Liver (tissue), 9 donors: ENCODE data around the gene PAXIP1. TPM values are rescaled to one million over a fixed set of nuclear protein-coding genes. Genes with fewer than 3 reads are reported as not detected.

Experiments used
- DNase-seq: peaks from one replicate; pipeline ENCODE4 v3.0.0-alpha.2; 2017; ENCODE audit warnings: low spot score
- H3K27ac ChIP-seq, 2 donors: one replicate each; pipeline ENCODE4 v1.7.0; 2013; ENCODE audit warnings: inconsistent platforms in 2 of 2, low read length in 2 of 2, control low read depth in 1 of 2, low read depth in 1 of 2, mild to moderate bottlenecking in 1 of 2
- H3K27me3 ChIP-seq, 4 donors: one replicate each; pipeline versions ENCODE4 v1.6.1 to v1.7.0; 2013; ENCODE audit warnings: low read length in 3 of 4, inconsistent platforms in 1 of 4, mild to moderate bottlenecking in 1 of 4, moderate library complexity in 1 of 4; ENCODE audit not compliant: control insufficient read depth in 4 of 4, insufficient read depth in 4 of 4
- H3K36me3 ChIP-seq, 4 donors: one replicate each; pipeline versions ENCODE4 v1.6.1 to v1.7.0; 2013; ENCODE audit warnings: low read length in 3 of 4, mild to moderate bottlenecking in 3 of 4, low read depth in 1 of 4, moderate library complexity in 1 of 4; ENCODE audit not compliant: control insufficient read depth in 4 of 4, insufficient read depth in 3 of 4
- H3K4me1 ChIP-seq, 4 donors: one replicate each; pipeline versions ENCODE4 v1.6.1 to v1.7.0; 2013; ENCODE audit warnings: low read length in 3 of 4, mild to moderate bottlenecking in 3 of 4, moderate library complexity in 1 of 4; ENCODE audit not compliant: control insufficient read depth in 4 of 4, insufficient read depth in 4 of 4
- H3K4me3 ChIP-seq, 3 donors: one replicate each; pipeline versions ENCODE4 v1.6.1 to v1.7.0; 2013; ENCODE audit warnings: low read length in 3 of 3, control low read depth in 1 of 3, low read depth in 1 of 3, mild to moderate bottlenecking in 1 of 3
- H3K9ac ChIP-seq, 2 donors: one replicate each; pipeline ENCODE4 v1.7.0; 2013; ENCODE audit warnings: low read length in 2 of 2, mild to moderate bottlenecking in 2 of 2, moderate library complexity in 2 of 2, control low read depth in 1 of 2, low read depth in 1 of 2
- H3K9me3 ChIP-seq, 4 donors: one replicate each; pipeline versions ENCODE4 v1.6.1 to v1.7.0; 2013; ENCODE audit warnings: low read length in 3 of 4; ENCODE audit not compliant: control insufficient read depth in 4 of 4
- EGR1 ChIP-seq, 2 donors: IDR thresholded peaks; 2 replicates each; pipeline ENCODE4 v1.6.1; 2016 to 2018; ENCODE audit warnings: antibody characterized with exemption in 2 of 2, low read depth in 2 of 2
- FOXA1 ChIP-seq: IDR thresholded peaks from 2 replicates; pipeline ENCODE4 v1.6.1; 2016; ENCODE audit warnings: antibody characterized with exemption
- FOXA2 ChIP-seq: IDR thresholded peaks from 2 replicates; pipeline ENCODE4 v1.6.1; 2016; ENCODE audit warnings: antibody characterized with exemption
- GABPA ChIP-seq, 2 donors: IDR thresholded peaks in 1 of 2; conservative IDR thresholded peaks in 1 of 2; 2 replicates each; pipeline ENCODE4 v1.6.1; 2016; ENCODE audit warnings: antibody characterized with exemption in 2 of 2, mild to moderate bottlenecking in 1 of 2, moderate library complexity in 1 of 2
- HNF4A ChIP-seq, 2 donors: conservative IDR thresholded peaks; 2 replicates each; pipeline ENCODE4 v1.6.1; 2016; ENCODE audit warnings: antibody characterized with exemption in 2 of 2, mild to moderate bottlenecking in 2 of 2
- HNF4G ChIP-seq: IDR thresholded peaks from 2 replicates; pipeline ENCODE4 v1.6.1; 2016; ENCODE audit warnings: antibody characterized with exemption
- JUND ChIP-seq, 2 donors: IDR thresholded peaks; 2 replicates each; pipeline ENCODE4 v1.6.1; 2016; ENCODE audit warnings: antibody characterized with exemption in 2 of 2
- NR2F2 ChIP-seq: IDR thresholded peaks from 2 replicates; pipeline ENCODE4 v1.6.1; 2016; ENCODE audit warnings: antibody characterized with exemption
- RAD21 ChIP-seq, 2 donors: IDR thresholded peaks; 2 replicates each; pipeline ENCODE4 v1.6.1; 2016; ENCODE audit warnings: antibody characterized with exemption in 2 of 2, mild to moderate bottlenecking in 2 of 2
- RXRA ChIP-seq, 2 donors: IDR thresholded peaks; 2 replicates each; pipeline ENCODE4 v1.6.1; 2017 to 2018; ENCODE audit warnings: antibody characterized with exemption in 2 of 2, mild to moderate bottlenecking in 1 of 2
- TAF1 ChIP-seq: conservative IDR thresholded peaks from 2 replicates; pipeline ENCODE4 v1.6.1; 2016; ENCODE audit warnings: antibody characterized with exemption, mild to moderate bottlenecking
- YY1 ChIP-seq: IDR thresholded peaks from 2 replicates; pipeline ENCODE4 v1.6.1; 2016; ENCODE audit warnings: antibody characterized with exemption, mild to moderate bottlenecking
- WGBS: extraction: QIAGEN DNeasy Blood & Tissue Kit; methylation state at CpG from one replicate; pipeline ENCODE4 v1.1.7; 2013; 5-methylcytosine and 5-hydroxymethylcytosine counted together
- polyA plus RNA-seq, 2 donors: library from polyadenylated mRNA; stranded (reverse) in 1 of 2; unstranded in 1 of 2; fragments of 200-250 nt in 1 of 2; fragments of >200 nt in 1 of 2; fragmentation: Nextera tagmentation in 1 of 2; extraction: Ambion mirVana in 1 of 2; gene quantifications; one replicate each; pipeline versions ENCODE4 v1.2.1 to v1.2.3, GENCODE V29; 2013 to 2015
- total RNA-seq, 2 donors: library from RNA; depleted of rRNA; stranded (reverse); fragments of >200 nt; gene quantifications; one replicate each; pipeline ENCODE4 v1.2.3, GENCODE V29; 2014
- TF ChIP-seq, protein P1 (sequence below): IDR thresholded peaks from 2 replicates; pipeline ENCODE4 v1.6.1; 2016; ENCODE audit warnings: antibody characterized with exemption
- TF ChIP-seq, protein P2 (sequence below): IDR thresholded peaks from 2 replicates; pipeline ENCODE4 v1.6.1; 2016; ENCODE audit warnings: antibody characterized with exemption
- TF ChIP-seq, protein P3 (sequence below): IDR thresholded peaks from 2 replicates; pipeline ENCODE4 v1.6.1; 2016; ENCODE audit warnings: antibody characterized with exemption, mild to moderate bottlenecking
- TF ChIP-seq, protein P4 (sequence below): fragments of 150-350 bp; IDR thresholded peaks from 2 replicates; pipeline ENCODE4 v1.5.1; 2017; ENCODE audit warnings: improper control_type of control experiment, low read depth, low read length; ENCODE audit not compliant: missing input control
- TF ChIP-seq, protein P5 (sequence below): IDR thresholded peaks from 2 replicates; pipeline ENCODE4 v1.6.1; 2016; ENCODE audit warnings: antibody characterized with exemption
- donor health status: healthy.
- donor health status: healthy.
- donor health status: healthy.
- donor health status: healthy.
- donor health status: healthy.

The PAXIP1 gene
- total and polyA plus RNA-seq, 4 donors = 2.0 to 10.1 (median 5.8) TPM

DNA sequence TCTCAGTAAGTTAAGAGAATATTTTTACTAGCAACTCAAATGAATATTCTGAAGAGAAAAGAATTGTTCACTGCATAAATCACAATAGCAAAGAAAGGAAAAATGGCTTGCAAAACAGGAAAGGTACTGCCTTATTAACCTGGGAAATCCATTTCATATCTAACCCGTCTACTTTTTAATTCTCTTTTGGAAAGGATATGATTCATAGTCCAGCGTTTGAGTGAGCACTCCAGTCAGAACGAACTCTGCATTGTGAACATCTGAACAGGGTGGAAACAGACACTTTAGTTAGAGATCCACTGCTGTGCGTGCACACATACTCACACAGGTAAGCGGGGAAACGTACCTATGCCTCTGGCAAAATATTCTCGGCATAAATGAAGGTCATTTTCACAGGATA is 56.8 kb downstream of the PAXIP1 start:
- no peak overlapping the region for H3K4me3 ChIP-seq
- H3K9me3 ChIP-seq = no peaks in the 10 kb centered on the region
- WGBS = 91% methylated on average over 7 of the region's 7 CpGs
- H3K36me3 ChIP-seq = peaks cover 4 to 43% (median 42%) of the 10 kb centered on the region in 4 donors
- no peak overlapping the region for H3K27ac ChIP-seq
- no peak overlapping the region for H3K9ac ChIP-seq
- H3K4me1 ChIP-seq = peaks cover 0 to 5% (median 0%) of the 10 kb centered on the region in 4 donors
- no peak for DNase-seq
- H3K27me3 ChIP-seq = no peaks in the 10 kb centered on the region
- TF ChIP-seq EGR1 (IDR thresholded peaks at IDR 0.05; ENCODE audit: low read depth in 2 of 2) (no peak), FOXA1 (no peak), HNF4G (no peak), HNF4A (conservative IDR thresholded peaks at IDR 0.05) (no peak), JUND (IDR thresholded peaks at IDR 0.05) (no peak), NR2F2 (no peak)
- TF ChIP-seq, protein P1, sequence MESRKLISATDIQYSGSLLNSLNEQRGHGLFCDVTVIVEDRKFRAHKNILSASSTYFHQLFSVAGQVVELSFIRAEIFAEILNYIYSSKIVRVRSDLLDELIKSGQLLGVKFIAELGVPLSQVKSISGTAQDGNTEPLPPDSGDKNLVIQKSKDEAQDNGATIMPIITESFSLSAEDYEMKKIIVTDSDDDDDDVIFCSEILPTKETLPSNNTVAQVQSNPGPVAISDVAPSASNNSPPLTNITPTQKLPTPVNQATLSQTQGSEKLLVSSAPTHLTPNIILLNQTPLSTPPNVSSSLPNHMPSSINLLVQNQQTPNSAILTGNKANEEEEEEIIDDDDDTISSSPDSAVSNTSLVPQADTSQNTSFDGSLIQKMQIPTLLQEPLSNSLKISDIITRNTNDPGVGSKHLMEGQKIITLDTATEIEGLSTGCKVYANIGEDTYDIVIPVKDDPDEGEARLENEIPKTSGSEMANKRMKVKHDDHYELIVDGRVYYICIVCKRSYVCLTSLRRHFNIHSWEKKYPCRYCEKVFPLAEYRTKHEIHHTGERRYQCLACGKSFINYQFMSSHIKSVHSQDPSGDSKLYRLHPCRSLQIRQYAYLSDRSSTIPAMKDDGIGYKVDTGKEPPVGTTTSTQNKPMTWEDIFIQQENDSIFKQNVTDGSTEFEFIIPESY = no peak
- TF ChIP-seq, protein P2, sequence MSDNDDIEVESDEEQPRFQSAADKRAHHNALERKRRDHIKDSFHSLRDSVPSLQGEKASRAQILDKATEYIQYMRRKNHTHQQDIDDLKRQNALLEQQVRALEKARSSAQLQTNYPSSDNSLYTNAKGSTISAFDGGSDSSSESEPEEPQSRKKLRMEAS = no peak
- TF ChIP-seq, protein P3, sequence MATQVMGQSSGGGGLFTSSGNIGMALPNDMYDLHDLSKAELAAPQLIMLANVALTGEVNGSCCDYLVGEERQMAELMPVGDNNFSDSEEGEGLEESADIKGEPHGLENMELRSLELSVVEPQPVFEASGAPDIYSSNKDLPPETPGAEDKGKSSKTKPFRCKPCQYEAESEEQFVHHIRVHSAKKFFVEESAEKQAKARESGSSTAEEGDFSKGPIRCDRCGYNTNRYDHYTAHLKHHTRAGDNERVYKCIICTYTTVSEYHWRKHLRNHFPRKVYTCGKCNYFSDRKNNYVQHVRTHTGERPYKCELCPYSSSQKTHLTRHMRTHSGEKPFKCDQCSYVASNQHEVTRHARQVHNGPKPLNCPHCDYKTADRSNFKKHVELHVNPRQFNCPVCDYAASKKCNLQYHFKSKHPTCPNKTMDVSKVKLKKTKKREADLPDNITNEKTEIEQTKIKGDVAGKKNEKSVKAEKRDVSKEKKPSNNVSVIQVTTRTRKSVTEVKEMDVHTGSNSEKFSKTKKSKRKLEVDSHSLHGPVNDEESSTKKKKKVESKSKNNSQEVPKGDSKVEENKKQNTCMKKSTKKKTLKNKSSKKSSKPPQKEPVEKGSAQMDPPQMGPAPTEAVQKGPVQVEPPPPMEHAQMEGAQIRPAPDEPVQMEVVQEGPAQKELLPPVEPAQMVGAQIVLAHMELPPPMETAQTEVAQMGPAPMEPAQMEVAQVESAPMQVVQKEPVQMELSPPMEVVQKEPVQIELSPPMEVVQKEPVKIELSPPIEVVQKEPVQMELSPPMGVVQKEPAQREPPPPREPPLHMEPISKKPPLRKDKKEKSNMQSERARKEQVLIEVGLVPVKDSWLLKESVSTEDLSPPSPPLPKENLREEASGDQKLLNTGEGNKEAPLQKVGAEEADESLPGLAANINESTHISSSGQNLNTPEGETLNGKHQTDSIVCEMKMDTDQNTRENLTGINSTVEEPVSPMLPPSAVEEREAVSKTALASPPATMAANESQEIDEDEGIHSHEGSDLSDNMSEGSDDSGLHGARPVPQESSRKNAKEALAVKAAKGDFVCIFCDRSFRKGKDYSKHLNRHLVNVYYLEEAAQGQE = no peak
- TF ChIP-seq, protein P4, sequence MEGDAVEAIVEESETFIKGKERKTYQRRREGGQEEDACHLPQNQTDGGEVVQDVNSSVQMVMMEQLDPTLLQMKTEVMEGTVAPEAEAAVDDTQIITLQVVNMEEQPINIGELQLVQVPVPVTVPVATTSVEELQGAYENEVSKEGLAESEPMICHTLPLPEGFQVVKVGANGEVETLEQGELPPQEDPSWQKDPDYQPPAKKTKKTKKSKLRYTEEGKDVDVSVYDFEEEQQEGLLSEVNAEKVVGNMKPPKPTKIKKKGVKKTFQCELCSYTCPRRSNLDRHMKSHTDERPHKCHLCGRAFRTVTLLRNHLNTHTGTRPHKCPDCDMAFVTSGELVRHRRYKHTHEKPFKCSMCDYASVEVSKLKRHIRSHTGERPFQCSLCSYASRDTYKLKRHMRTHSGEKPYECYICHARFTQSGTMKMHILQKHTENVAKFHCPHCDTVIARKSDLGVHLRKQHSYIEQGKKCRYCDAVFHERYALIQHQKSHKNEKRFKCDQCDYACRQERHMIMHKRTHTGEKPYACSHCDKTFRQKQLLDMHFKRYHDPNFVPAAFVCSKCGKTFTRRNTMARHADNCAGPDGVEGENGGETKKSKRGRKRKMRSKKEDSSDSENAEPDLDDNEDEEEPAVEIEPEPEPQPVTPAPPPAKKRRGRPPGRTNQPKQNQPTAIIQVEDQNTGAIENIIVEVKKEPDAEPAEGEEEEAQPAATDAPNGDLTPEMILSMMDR = no peak
- TF ChIP-seq, protein P5, sequence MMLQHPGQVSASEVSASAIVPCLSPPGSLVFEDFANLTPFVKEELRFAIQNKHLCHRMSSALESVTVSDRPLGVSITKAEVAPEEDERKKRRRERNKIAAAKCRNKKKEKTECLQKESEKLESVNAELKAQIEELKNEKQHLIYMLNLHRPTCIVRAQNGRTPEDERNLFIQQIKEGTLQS = no peak

DNA sequence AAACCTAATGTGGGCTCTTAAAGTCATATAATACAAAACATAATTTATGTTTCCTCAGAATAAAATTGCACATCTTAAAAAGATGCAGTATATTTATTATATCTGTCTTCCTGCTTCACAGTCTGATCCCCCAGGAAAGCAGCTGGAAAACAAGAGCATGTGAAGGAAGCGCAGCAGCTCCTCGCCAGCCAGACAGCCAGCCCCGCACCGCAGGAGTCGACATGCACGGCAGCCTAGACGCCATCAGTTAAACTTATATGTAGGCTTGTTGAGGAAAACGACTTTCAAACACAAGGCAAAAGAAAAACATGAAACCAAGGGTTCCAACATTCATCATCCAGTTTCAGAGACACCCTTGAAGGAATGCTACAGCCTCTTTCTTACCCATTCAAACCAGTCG is 59.0 kb downstream of the PAXIP1 start:
- Histone ChIP-seq H3K4me1 (no peaks in the 10 kb centered on the region), H3K9me3 (no peaks in the 10 kb centered on the region), H3K27me3 (no peaks in the 10 kb centered on the region), H3K36me3 (peaks cover 4 to 38% (median 36%) of the 10 kb centered on the region in 4 donors), H3K4me3 (no peak overlapping the region), H3K9ac (no peak overlapping the region), H3K27ac (no peak overlapping the region)
- WGBS = 95% methylated on average over 9 of the region's 9 CpGs
- TF ChIP-seq YY1 (no peak), HNF4A (conservative IDR thresholded peaks at IDR 0.05) (no peak), RXRA (IDR thresholded peaks at IDR 0.05) (no peak), GABPA (IDR thresholded peaks at IDR 0.05 in 1 of 2, conservative IDR thresholded peaks at IDR 0.05 in 1 of 2) (no peak), RAD21 (IDR thresholded peaks at IDR 0.05) (no peak), JUND (IDR thresholded peaks at IDR 0.05) (no peak), FOXA1 (no peak), NR2F2 (no peak), EGR1 (IDR thresholded peaks at IDR 0.05; ENCODE audit: low read depth in 2 of 2) (no peak), FOXA2 (no peak), TAF1 (no peak), HNF4G (no peak)
- TF ChIP-seq, protein P5 = no peak
- TF ChIP-seq, protein P1 = no peak
- TF ChIP-seq, protein P4 = no peak
- TF ChIP-seq, protein P2 = no peak
- no peak for DNase-seq
